GM21528 (cell line): Measurements from ENCODE around the gene TENT5A.

ENCODE experiments used
- ATAC-seq: cut with Tn5 transposase; IDR thresholded peaks from one replicate; pipeline ENCODE4 v1.9.1; 2021; ENCODE audit warnings: mild to moderate bottlenecking, moderate library complexity; ENCODE audit not compliant: unreplicated experiment, low FRiP score

The TENT5A gene

GRCh38 chr6:81720427-81720826, 32.1 kb downstream of the TENT5A start:
- ATAC-seq: no peak

GRCh38 chr6:81718126-81718525, 34.4 kb downstream of the TENT5A start:
- no peak for ATAC-seq

DNA sequence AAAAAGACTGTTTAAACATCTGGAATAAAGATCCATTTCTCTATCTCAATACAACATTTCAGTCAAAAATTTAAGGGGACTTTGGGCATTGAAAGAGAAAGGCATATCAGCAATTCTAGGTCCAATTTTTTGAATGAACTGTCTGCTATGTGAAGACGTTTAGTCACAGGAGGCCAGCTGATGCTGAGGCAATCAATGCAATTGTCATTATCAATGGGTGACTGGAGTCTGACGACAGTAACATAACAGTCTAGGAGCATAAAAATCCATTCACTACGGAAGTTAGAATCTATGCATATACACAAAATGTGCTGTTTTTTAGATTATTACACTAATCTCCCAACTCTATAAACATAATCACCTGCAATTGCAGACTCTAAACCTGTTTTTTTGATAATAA, 37.8 kb downstream of the TENT5A start:
- no peak for ATAC-seq

DNA sequence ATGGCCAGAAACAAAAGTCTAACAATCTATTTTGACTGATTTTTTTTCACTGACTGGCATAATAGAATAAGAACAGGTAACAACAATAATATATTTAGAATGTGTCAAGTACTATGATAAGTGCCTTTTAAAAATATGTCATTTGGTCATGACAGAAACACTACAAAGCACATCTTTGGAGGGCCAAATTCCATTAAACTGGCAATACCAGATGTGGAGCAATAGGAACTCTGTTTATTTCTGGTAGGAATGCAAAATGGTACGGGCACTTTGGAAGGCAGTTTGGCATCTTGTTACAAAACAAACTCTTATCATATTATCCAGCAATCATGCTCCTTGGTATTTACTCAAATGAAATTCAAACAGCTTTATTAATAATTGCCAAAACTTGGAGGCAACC, 39.3 kb downstream of the TENT5A start:
- no peak for ATAC-seq

- no peak for ATAC-seq
Observed at GRCh38 chr6:81708113-81708699, 44.3 kb downstream of the TENT5A start.

GRCh38 chr6:81704700-81705099, 47.8 kb downstream of the TENT5A start:
- no peak for ATAC-seq

GRCh38 chr6:81700414-81700813, 52.1 kb downstream of the TENT5A start:
- ATAC-seq: no peak

DNA sequence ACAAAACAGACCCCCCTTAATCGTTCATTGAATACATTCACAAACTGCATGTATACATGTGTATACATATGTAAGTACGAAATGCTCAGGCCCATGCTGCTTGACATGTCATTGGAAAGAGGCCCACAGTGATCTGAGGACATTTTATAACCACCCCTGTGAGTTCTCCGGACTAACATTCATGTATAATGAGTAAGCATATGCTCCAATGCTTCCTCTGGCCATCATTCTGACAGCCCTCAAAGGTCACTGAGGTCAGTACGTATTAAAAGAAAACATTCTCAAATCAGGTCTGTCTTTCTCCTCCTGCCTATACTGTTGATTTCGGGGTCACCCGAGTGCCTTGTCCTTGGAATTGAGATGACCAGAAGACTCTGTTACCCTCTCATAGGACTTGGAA, 54.9 kb downstream of the TENT5A start:
- ATAC-seq: no peak

- no peak for ATAC-seq
Observed at GRCh38 chr6:81696524-81696923, 56.0 kb downstream of the TENT5A start.
